HG03066 (cell line): ENCODE data around the gene TMF1.
A peak's percentile ranks its signal among the peaks of the same experiment; 100 is the strongest.

Source experiments
- ATAC-seq: cut with Tn5 transposase; IDR thresholded peaks from one replicate; pipeline ENCODE4 v1.9.1; 2021; ENCODE audit warnings: low read depth; ENCODE audit not compliant: unreplicated experiment

TMF1 gene

GRCh38 chr3:69016901-69017300 lies 35.2 kb downstream of the TMF1 start:
- no peak for ATAC-seq

GRCh38 chr3:69016102-69016501 lies 36.0 kb downstream of the TMF1 start:
- ATAC-seq, result no peak

GRCh38 chr3:69014022-69014580 lies 38.0 kb downstream of the TMF1 start:
- ATAC-seq, result no peak

- peak; percentile 81 for ATAC-seq
These were observed 38.7 kb downstream of the TMF1 start, which contains the start of gene EOGT for GRCh38 chr3:69013253-69014021. EOGT (minus strand) TSS chr3:69013684; CDS start chr3:69009846, 3,838 bp downstream.

GRCh38 chr3:69012800-69013252 lies 39.3 kb downstream of the TMF1 start:
- no peak for ATAC-seq

GRCh38 chr3:69012100-69012799 lies 39.9 kb downstream of the TMF1 start:
- no peak for ATAC-seq

- no peak for ATAC-seq
These were observed 40.9 kb downstream of the TMF1 start for GRCh38 chr3:69011096-69011730.

- ATAC-seq, result no peak
These were observed 42.3 kb downstream of the TMF1 start for GRCh38 chr3:69009559-69010410.

- no peak for ATAC-seq
These were observed 43.2 kb downstream of the TMF1 start for GRCh38 chr3:69008980-69009379.

- no peak for ATAC-seq
These were observed 46.2 kb downstream of the TMF1 start for GRCh38 chr3:69005791-69006482.

GRCh38 chr3:69005071-69005790 lies 46.9 kb downstream of the TMF1 start:
- ATAC-seq, result no peak

GRCh38 chr3:69004138-69004537 lies 48.0 kb downstream of the TMF1 start:
- no peak for ATAC-seq

GRCh38 chr3:68999605-69000004 lies 52.5 kb downstream of the TMF1 start:
- no peak for ATAC-seq

- no peak for ATAC-seq
These were observed 53.0 kb downstream of the TMF1 start for GRCh38 chr3:68999158-68999557.

GRCh38 chr3:68997887-68998286 lies 54.2 kb downstream of the TMF1 start:
- no peak for ATAC-seq

- no peak for ATAC-seq
These were observed 55.7 kb downstream of the TMF1 start for GRCh38 chr3:68996356-68996995.

- no peak for ATAC-seq
These were observed 63.4 kb downstream of the TMF1 start for GRCh38 chr3:68988740-68989139.

GRCh38 chr3:68987322-68987721 lies 64.8 kb downstream of the TMF1 start:
- no peak for ATAC-seq
